H9 (cell line): Measurements from ENCODE around the gene PPP2R5E. TPM values are rescaled to one million over a fixed set of nuclear protein-coding genes. Genes with fewer than 3 reads are reported as not detected.

ENCODE experiments used
- DNase-seq: peaks from one replicate; pipeline ENCODE4 v3.0.0-alpha.2; 2017
- H2AFZ ChIP-seq: one replicate; pipeline ENCODE4 v1.6.1; 2013; ENCODE audit warnings: mild to moderate bottlenecking, low read length, control low read depth, moderate library complexity
- H2AK5ac ChIP-seq: 2 replicates; pipeline ENCODE4 v1.6.1; 2013; ENCODE audit warnings: low read length, control low read depth, mixed read lengths; ENCODE audit not compliant: insufficient read length
- H2BK120ac ChIP-seq: one replicate; pipeline ENCODE4 v1.6.1; 2013; ENCODE audit warnings: low read depth, mild to moderate bottlenecking, low read length, control low read depth, inconsistent platforms; ENCODE audit not compliant: poor library complexity, severe bottlenecking
- H2BK12ac ChIP-seq: 2 replicates; pipeline ENCODE4 v1.6.1; 2013; ENCODE audit warnings: low read length, control low read depth, mixed read lengths, low read depth; ENCODE audit not compliant: insufficient read length
- H2BK15ac ChIP-seq: 2 replicates; pipeline ENCODE4 v1.6.1; 2013; ENCODE audit warnings: low read depth, low read length, control low read depth
- H2BK20ac ChIP-seq: one replicate; pipeline ENCODE4 v1.6.1; 2013; ENCODE audit warnings: low read depth, mild to moderate bottlenecking, low read length, control low read depth, inconsistent platforms; ENCODE audit not compliant: poor library complexity, severe bottlenecking
- H2BK5ac ChIP-seq: 2 replicates; pipeline ENCODE4 v1.6.1; 2013; ENCODE audit warnings: low read length, control low read depth, mixed read lengths; ENCODE audit not compliant: insufficient read length
- H3K14ac ChIP-seq: 2 replicates; pipeline ENCODE4 v1.6.1; 2013; ENCODE audit warnings: low read length, control low read depth; ENCODE audit not compliant: insufficient read depth
- H3K18ac ChIP-seq: 2 replicates; pipeline ENCODE4 v1.6.1; 2013; ENCODE audit warnings: low read depth, mild to moderate bottlenecking, mixed read lengths, low read length, control low read depth; ENCODE audit not compliant: insufficient read length
- H3K23ac ChIP-seq: 2 replicates; pipeline ENCODE4 v1.6.1; 2013; ENCODE audit warnings: low read length, control low read depth, mixed read lengths, low read depth; ENCODE audit not compliant: insufficient read length
- H3K23me2 ChIP-seq: 2 replicates; pipeline ENCODE4 v1.6.1; 2013; ENCODE audit warnings: low read depth, mild to moderate bottlenecking, mixed read lengths, low read length, control low read depth; ENCODE audit not compliant: insufficient read length, poor library complexity, severe bottlenecking
- H3K27ac ChIP-seq: 2 replicates; pipeline ENCODE4 v1.5.1; 2013; ENCODE audit warnings: low read length, control low read depth, mixed read lengths, low read depth; ENCODE audit not compliant: insufficient read length
- H3K27me3 ChIP-seq: 2 replicates; pipeline ENCODE4 v1.6.1; 2013; ENCODE audit warnings: low read length, control low read depth, inconsistent platforms; ENCODE audit not compliant: insufficient read depth
- H3K4ac ChIP-seq: 2 replicates; pipeline ENCODE4 v1.6.1; 2013; ENCODE audit warnings: low read depth, mild to moderate bottlenecking, control low read depth, inconsistent platforms, low read length, moderate library complexity
- H3K4me1 ChIP-seq: 2 replicates; pipeline ENCODE4 v1.6.1; 2013; ENCODE audit warnings: low read length, control low read depth, inconsistent platforms; ENCODE audit not compliant: insufficient read depth
- H3K4me2 ChIP-seq: 2 replicates; pipeline ENCODE4 v1.6.1; 2013; ENCODE audit warnings: low read length, control low read depth, mixed read lengths; ENCODE audit not compliant: insufficient read length, insufficient read depth
- H3K56ac ChIP-seq: 2 replicates; pipeline ENCODE4 v1.6.1; 2013; ENCODE audit warnings: low read depth, mild to moderate bottlenecking, mixed read lengths, low read length, control low read depth; ENCODE audit not compliant: insufficient read length
- H3K79me1 ChIP-seq: 2 replicates; pipeline ENCODE4 v1.6.1; 2013; ENCODE audit warnings: low read depth, mild to moderate bottlenecking, moderate library complexity, low read length, control low read depth, inconsistent platforms; ENCODE audit not compliant: insufficient read depth, poor library complexity, severe bottlenecking
- H3K79me2 ChIP-seq: 2 replicates; pipeline ENCODE4 v1.6.1; 2013; ENCODE audit warnings: low read length, control low read depth, inconsistent platforms; ENCODE audit not compliant: insufficient read depth
- H3K9ac ChIP-seq: 2 replicates; pipeline ENCODE4 v1.6.1; 2013; ENCODE audit warnings: low read length, control low read depth, mixed read lengths; ENCODE audit not compliant: insufficient read length; ENCODE audit errors: extremely low read depth
- H3K9me3 ChIP-seq: one replicate; pipeline ENCODE4 v1.6.1; 2013; ENCODE audit warnings: low read depth, low read length, inconsistent platforms; ENCODE audit not compliant: control insufficient read depth
- H3T11ph ChIP-seq: one replicate; pipeline ENCODE4 v1.6.1; 2013; ENCODE audit warnings: mild to moderate bottlenecking, low read length, control low read depth, inconsistent platforms
- H4K20me1 ChIP-seq: one replicate; pipeline ENCODE4 v1.6.1; 2013; ENCODE audit not compliant: control insufficient read depth, insufficient read length, insufficient read depth
- H4K5ac ChIP-seq: 2 replicates; pipeline ENCODE4 v1.6.1; 2013; ENCODE audit warnings: low read depth, mild to moderate bottlenecking, mixed read lengths, low read length, control low read depth; ENCODE audit not compliant: insufficient read length
- H4K8ac ChIP-seq: replicated peaks from 2 replicates; pipeline ENCODE4 v1.6.1; 2013; ENCODE audit warnings: low read length, control low read depth, mixed read lengths, low read depth; ENCODE audit not compliant: insufficient read length
- H4K91ac ChIP-seq: 2 replicates; pipeline ENCODE4 v1.6.1; 2013; ENCODE audit warnings: low read depth, mild to moderate bottlenecking, moderate library complexity, mixed read lengths, low read length, control low read depth; ENCODE audit not compliant: insufficient read length
- H3K27ac Mint-ChIP-seq, 3 experiments: 2 replicates in 2 of 3; 3 replicates in 1 of 3; pipeline ENCODE4 v1.8.0; 2020 to 2021; ENCODE audit warnings: mixed read lengths in 3 of 3, mild to moderate bottlenecking in 1 of 3, moderate library complexity in 1 of 3
- H3K27me3 Mint-ChIP-seq: 2 replicates; pipeline ENCODE4 v1.8.0; 2021; ENCODE audit warnings: low read depth, mild to moderate bottlenecking, moderate library complexity, mixed read lengths
- H3K36me3 Mint-ChIP-seq, 3 experiments: 2 replicates in 2 of 3; 3 replicates in 1 of 3; pipeline ENCODE4 v1.8.0; 2020 to 2021; ENCODE audit warnings: low read depth in 3 of 3, mixed read lengths in 3 of 3; ENCODE audit not compliant: insufficient read depth in 1 of 3
- H3K4me1 Mint-ChIP-seq, 2 experiments: 2 replicates each; pipeline ENCODE4 v1.8.0; 2020; ENCODE audit warnings: mixed read lengths in 2 of 2
- H3K4me3 Mint-ChIP-seq, 2 experiments: 2 replicates in 1 of 2; 3 replicates in 1 of 2; pipeline ENCODE4 v1.8.0; 2020 to 2021; ENCODE audit warnings: mild to moderate bottlenecking in 2 of 2, mixed read lengths in 2 of 2, moderate library complexity in 1 of 2
- H3K9me3 Mint-ChIP-seq, 2 experiments: 2 replicates in 1 of 2; 3 replicates in 1 of 2; pipeline ENCODE4 v1.8.0; 2020; ENCODE audit warnings: mild to moderate bottlenecking in 2 of 2, mixed read lengths in 2 of 2, moderate library complexity in 1 of 2
- CTCF ChIP-seq: fragments of 200-600 bp; sonication (generic); conservative IDR thresholded peaks from 3 replicates; pipeline ENCODE4 v1.8.0; 2021; ENCODE audit warnings: antibody characterized with exemption, mild to moderate bottlenecking
- WGBS: extraction: QIAGEN DNeasy Blood & Tissue Kit; methylation state at CpG from one replicate; pipeline ENCODE4 v1.1.7; 2013; ENCODE audit warnings: missing lambda C conversion rate, low lambda C conversion rate, mixed read lengths; ENCODE audit not compliant: insufficient read length; ENCODE audit errors: extremely low coverage; 5-methylcytosine and 5-hydroxymethylcytosine counted together
- total RNA-seq: library from RNA; stranded (reverse); gene quantifications from 2 replicates; pipeline ENCODE4 v1.2.1, GENCODE V29; 2021

PPP2R5E gene
- total RNA-seq, 1 experiment from 2014 or later, result 65.8 TPM

GRCh38 chr14:63398952-63399351 is 144.2 kb downstream of the PPP2R5E start:
- Histone ChIP-seq H3K27ac (no peak overlapping the region), H3K79me2 (no peaks in the 10 kb centered on the region)
- WGBS, result no CpG with 5 or more reads among the region's 3 CpGs

More at GRCh38 chr14:63398952-63399351, 144.2 kb downstream of the PPP2R5E start:
- no peaks in the 10 kb centered on the region for H3K23me2 ChIP-seq
- H4K91ac ChIP-seq, result no peak overlapping the region
- no peak overlapping the region for H3K23ac ChIP-seq
- no peak overlapping the region for H2BK12ac ChIP-seq
- Mint-ChIP-seq H3K4me1 (peaks cover 4 to 8% of the 10 kb centered on the region in 2 experiments; a peak in 2 of 4 replicates), H3K36me3 (peaks cover 18 to 31% (median 27%) of the 10 kb centered on the region in 3 experiments; a peak in 6 of 7 replicates), H3K4me3 (no peak overlapping the region), H3K27ac (no peak overlapping the region), H3K9me3 (no peaks in the 10 kb centered on the region), H3K27me3 (no peaks in the 10 kb centered on the region)
- H3K4me1 ChIP-seq, result no peaks in the 10 kb centered on the region
- H2AFZ ChIP-seq, result no peak overlapping the region
- no peak overlapping the region for H2BK120ac ChIP-seq
- no peak overlapping the region for H3K14ac ChIP-seq
- H3K27me3 ChIP-seq, result no peaks in the 10 kb centered on the region
- no peak overlapping the region for H3K4me2 ChIP-seq
- no peak overlapping the region for H2BK15ac ChIP-seq
- no peak for TF ChIP-seq CTCF
- no peak overlapping the region for H3K56ac ChIP-seq
- no peak overlapping the region for H3K4ac ChIP-seq
- H2BK5ac ChIP-seq, result no peak overlapping the region
- H2BK20ac ChIP-seq, result no peak overlapping the region
- H3K79me1 ChIP-seq, result no peaks in the 10 kb centered on the region
- no peaks in the 10 kb centered on the region for H3K9me3 ChIP-seq
- no peak overlapping the region for H4K8ac ChIP-seq
- DNase-seq, result no peak
- H3K9ac ChIP-seq, result no peak overlapping the region
- H4K20me1 ChIP-seq, result no peaks in the 10 kb centered on the region
- H2AK5ac ChIP-seq, result no peak overlapping the region
- no peak overlapping the region for H4K5ac ChIP-seq
- no peak overlapping the region for H3K18ac ChIP-seq
- no peak overlapping the region for H3T11ph ChIP-seq
